ENCODE data around the gene CAMK2B. TPM values are rescaled to one million over a fixed set of nuclear protein-coding genes. Genes with fewer than 3 reads are reported as not detected.

Gene CAMK2B
- total RNA-seq, 1 experiment from 2014 or later: not detected

DNA sequence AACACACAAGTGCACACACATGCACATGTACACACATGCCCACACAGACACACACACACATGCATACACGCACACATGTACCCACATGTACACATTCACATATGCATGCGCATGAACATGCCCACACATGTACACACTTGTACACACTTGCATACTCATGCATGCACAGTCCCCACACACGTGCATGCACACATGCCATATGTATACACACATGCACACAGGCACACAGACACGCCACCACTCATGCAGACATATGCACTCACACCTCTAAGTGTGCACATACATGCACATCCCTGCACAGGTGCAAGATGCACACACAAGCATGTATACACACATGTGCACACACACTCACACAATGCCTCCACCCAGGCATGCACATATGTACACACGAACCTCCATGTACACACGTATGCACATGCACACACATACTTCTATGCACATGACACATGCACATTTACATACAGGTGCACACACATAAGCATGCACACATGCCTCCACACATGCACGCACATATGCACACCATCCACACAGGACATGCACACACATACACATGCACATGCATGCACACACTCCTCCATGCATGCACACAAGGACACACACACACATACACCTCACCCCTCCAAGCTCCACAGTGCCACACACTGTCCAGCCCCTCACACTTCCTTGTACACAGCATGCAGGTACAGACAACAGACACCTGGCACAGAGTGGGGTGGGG is 78.8 kb downstream of the CAMK2B start:
- CTCF ChIA-PET: no interaction called here
- intact Hi-C loops (cut with micrococcal nuclease; ENCODE audit: unreplicated experiment): no loop called here
- BruUV-seq (replicated peaks): no TSS peak

DNA sequence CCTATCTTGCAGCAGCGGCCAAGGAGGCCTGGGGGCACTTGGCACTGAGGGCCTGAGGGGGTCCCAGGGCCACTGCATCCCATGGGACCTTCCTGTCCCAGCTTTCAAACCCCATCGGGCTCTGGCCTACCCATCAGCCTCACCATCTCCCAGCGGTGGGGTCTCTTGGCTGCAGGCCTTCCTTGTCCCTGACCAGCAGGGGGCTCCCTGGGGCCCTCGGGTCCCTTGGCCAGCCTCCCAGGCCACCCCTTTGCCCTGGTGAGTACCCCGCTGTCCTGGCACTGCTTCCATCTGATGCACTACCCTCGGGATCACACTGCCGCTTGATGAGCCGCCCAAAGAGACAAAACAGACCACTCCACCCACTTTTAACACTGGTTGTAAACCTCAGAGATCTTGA is 81.1 kb downstream of the CAMK2B start:
- no peaks in the 10 kb centered on the region for H3K9me3 Mint-ChIP-seq (ENCODE audit: unreplicated experiment)
- intact Hi-C loops (cut with micrococcal nuclease; ENCODE audit: unreplicated experiment): loop anchor here (5.0 kb wide), 1 partner anchor 128 kb away; no protein-coding TSS in a partner anchor

More for the DNA sequence above, 78.8 kb downstream of the CAMK2B start:
- no peaks in the 10 kb centered on the region for H3K4me1 Mint-ChIP-seq (ENCODE audit: low read depth, unreplicated experiment)
- Histone ChIP-seq H3K4me3 (ENCODE audit: low read depth, low read length) (no peak overlapping the region), H3K36me3 (ENCODE audit: control insufficient read depth, insufficient read depth, low read length) (no peaks in the 10 kb centered on the region), H3K4me1 (no peaks in the 10 kb centered on the region), H3K9me3 (no peaks in the 10 kb centered on the region), H3K27me3 (replicated peaks; ENCODE audit: control insufficient read depth, insufficient read depth, low read length) (no peaks in the 10 kb centered on the region; the same call in 1 of the 2 replicates)
- POLR2A ChIA-PET: no interaction called here
- no peak overlapping the region for H3K4me3 Mint-ChIP-seq (ENCODE audit: unreplicated experiment)
- no peak overlapping the region for H3K27ac Mint-ChIP-seq (ENCODE audit: unreplicated experiment)
- DNase-seq: no peak
- no peaks in the 10 kb centered on the region for H3K9me3 Mint-ChIP-seq (ENCODE audit: unreplicated experiment)
- TF ChIP-seq, protein P1, sequence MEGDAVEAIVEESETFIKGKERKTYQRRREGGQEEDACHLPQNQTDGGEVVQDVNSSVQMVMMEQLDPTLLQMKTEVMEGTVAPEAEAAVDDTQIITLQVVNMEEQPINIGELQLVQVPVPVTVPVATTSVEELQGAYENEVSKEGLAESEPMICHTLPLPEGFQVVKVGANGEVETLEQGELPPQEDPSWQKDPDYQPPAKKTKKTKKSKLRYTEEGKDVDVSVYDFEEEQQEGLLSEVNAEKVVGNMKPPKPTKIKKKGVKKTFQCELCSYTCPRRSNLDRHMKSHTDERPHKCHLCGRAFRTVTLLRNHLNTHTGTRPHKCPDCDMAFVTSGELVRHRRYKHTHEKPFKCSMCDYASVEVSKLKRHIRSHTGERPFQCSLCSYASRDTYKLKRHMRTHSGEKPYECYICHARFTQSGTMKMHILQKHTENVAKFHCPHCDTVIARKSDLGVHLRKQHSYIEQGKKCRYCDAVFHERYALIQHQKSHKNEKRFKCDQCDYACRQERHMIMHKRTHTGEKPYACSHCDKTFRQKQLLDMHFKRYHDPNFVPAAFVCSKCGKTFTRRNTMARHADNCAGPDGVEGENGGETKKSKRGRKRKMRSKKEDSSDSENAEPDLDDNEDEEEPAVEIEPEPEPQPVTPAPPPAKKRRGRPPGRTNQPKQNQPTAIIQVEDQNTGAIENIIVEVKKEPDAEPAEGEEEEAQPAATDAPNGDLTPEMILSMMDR (IDR thresholded peaks at IDR 0.05; ENCODE audit: insufficient read depth in 1 of 2, low read depth in 1 of 2, low read length in 1 of 2, severe bottlenecking in 1 of 2, unreplicated experiment in 1 of 2): no peak
- no peaks in the 10 kb centered on the region for H3K36me3 Mint-ChIP-seq (ENCODE audit: insufficient read depth, unreplicated experiment)
- no peaks in the 10 kb centered on the region for H3K27me3 Mint-ChIP-seq (ENCODE audit: insufficient read depth, unreplicated experiment)

DNA sequence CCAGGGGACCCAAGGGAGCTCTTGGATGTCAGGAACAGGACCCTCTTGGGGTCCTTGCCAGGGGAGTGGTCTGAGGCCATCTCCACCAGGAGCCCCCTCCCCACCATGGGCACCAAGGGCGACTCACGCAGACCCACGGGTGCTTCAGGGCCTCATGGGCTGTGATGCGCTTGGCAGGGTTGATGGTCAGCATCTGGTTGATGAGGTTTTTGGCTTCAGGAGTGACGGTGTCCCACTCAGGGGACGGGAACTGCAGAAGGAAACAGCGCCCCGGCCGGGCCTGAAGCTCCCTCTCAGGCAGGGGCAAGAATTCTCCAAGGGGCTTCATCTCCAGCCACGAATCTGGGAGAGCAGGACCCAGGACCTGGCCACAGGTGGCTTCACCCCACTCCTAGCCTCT is 83.3 kb downstream of the CAMK2B start:
- Mint-ChIP-seq H3K36me3 (ENCODE audit: insufficient read depth, unreplicated experiment) (no peaks in the 10 kb centered on the region), H3K9me3 (ENCODE audit: unreplicated experiment) (no peaks in the 10 kb centered on the region), H3K4me1 (ENCODE audit: low read depth, unreplicated experiment) (no peaks in the 10 kb centered on the region), H3K27me3 (ENCODE audit: insufficient read depth, unreplicated experiment) (peaks cover 7% of the 10 kb centered on the region), H3K27ac (ENCODE audit: unreplicated experiment) (no peak overlapping the region), H3K4me3 (ENCODE audit: unreplicated experiment) (no peak overlapping the region)
- H3K36me3 ChIP-seq (ENCODE audit: control insufficient read depth, insufficient read depth, low read length): no peaks in the 10 kb centered on the region
- H3K4me1 ChIP-seq: no peaks in the 10 kb centered on the region
- TF ChIP-seq, protein P1 (IDR thresholded peaks at IDR 0.05; ENCODE audit: insufficient read depth in 1 of 2, low read depth in 1 of 2, low read length in 1 of 2, severe bottlenecking in 1 of 2, unreplicated experiment in 1 of 2): no peak
- ChIA-PET POLR2A (no interaction called here), CTCF (interaction anchor here (0.6 kb wide), 1 partner anchor 17 kb away, joined by 3 read pairs; no protein-coding TSS in a partner anchor)
- BruUV-seq (replicated peaks): no TSS peak
- no peaks in the 10 kb centered on the region for H3K9me3 ChIP-seq
- no peaks in the 10 kb centered on the region for H3K27me3 ChIP-seq (replicated peaks; ENCODE audit: control insufficient read depth, insufficient read depth, low read length)
- no peak for DNase-seq
- no peak overlapping the region for H3K4me3 ChIP-seq (ENCODE audit: low read depth, low read length)
- intact Hi-C loops (cut with micrococcal nuclease; ENCODE audit: unreplicated experiment): loop anchor here (5.0 kb wide), 1 partner anchor 130 kb away; no protein-coding TSS in a partner anchor

More for the DNA sequence above, 81.1 kb downstream of the CAMK2B start:
- no peaks in the 10 kb centered on the region for H3K9me3 ChIP-seq
- no peaks in the 10 kb centered on the region for H3K36me3 ChIP-seq (ENCODE audit: control insufficient read depth, insufficient read depth, low read length)
- TF ChIP-seq, protein P1 (IDR thresholded peaks at IDR 0.05; ENCODE audit: insufficient read depth in 1 of 2, low read depth in 1 of 2, low read length in 1 of 2, severe bottlenecking in 1 of 2, unreplicated experiment in 1 of 2): peak; percentile 28 to 40
- H3K4me3 ChIP-seq (ENCODE audit: low read depth, low read length): no peak overlapping the region
- BruUV-seq (replicated peaks): no TSS peak
- H3K27ac Mint-ChIP-seq (ENCODE audit: unreplicated experiment): no peak overlapping the region
- no peaks in the 10 kb centered on the region for H3K27me3 ChIP-seq (replicated peaks; ENCODE audit: control insufficient read depth, insufficient read depth, low read length)
- no peaks in the 10 kb centered on the region for H3K4me1 ChIP-seq
- ChIA-PET POLR2A (no interaction called here), CTCF (interaction anchor here (0.6 kb wide), 1 partner anchor 80 kb away, joined by 3 read pairs; no protein-coding TSS in a partner anchor)
- no peak overlapping the region for H3K4me3 Mint-ChIP-seq (ENCODE audit: unreplicated experiment)
- DNase-seq: peak in 1 of 2 experiments; percentile 53
- H3K36me3 Mint-ChIP-seq (ENCODE audit: insufficient read depth, unreplicated experiment): no peaks in the 10 kb centered on the region
- no peaks in the 10 kb centered on the region for H3K4me1 Mint-ChIP-seq (ENCODE audit: low read depth, unreplicated experiment)
- peaks cover 4% of the 10 kb centered on the region for H3K27me3 Mint-ChIP-seq (ENCODE audit: insufficient read depth, unreplicated experiment)

Measured in Caco-2 (cell line).